ENCODE data around the gene EIF4B. TPM values are rescaled to one million over a fixed set of nuclear protein-coding genes. Genes with fewer than 3 reads are reported as not detected.

Gene EIF4B
- total RNA-seq, 4 donors from 2014 or later = 404 to 559 (median 485) TPM

GRCh38 chr12:53048033-53048779 is 42.0 kb downstream of the EIF4B start:
- no peak for DNase-seq (ENCODE audit: low spot score in 2 of 2)
- H3K27ac ChIP-seq = peak overlapping the region; percentile 99
- no peaks in the 10 kb centered on the region for H3K36me3 ChIP-seq
- no peaks in the 10 kb centered on the region for H3K9me3 ChIP-seq
- WGBS = 29% methylated on average over 9 of the region's 10 CpGs
- peak overlapping the region; percentile 74 for H3K4me3 ChIP-seq
- no peak for TF ChIP-seq EP300 (IDR thresholded peaks at IDR 0.05)
- no peak for TF ChIP-seq CTCF (IDR thresholded peaks at IDR 0.05)
- TF ChIP-seq POLR2AphosphoS5 (IDR thresholded peaks at IDR 0.05) = peak in 1 of 3 donors; percentile 21
- peaks cover 83% of the 10 kb centered on the region for H3K4me1 ChIP-seq
- H3K27me3 ChIP-seq = no peaks in the 10 kb centered on the region

DNA sequence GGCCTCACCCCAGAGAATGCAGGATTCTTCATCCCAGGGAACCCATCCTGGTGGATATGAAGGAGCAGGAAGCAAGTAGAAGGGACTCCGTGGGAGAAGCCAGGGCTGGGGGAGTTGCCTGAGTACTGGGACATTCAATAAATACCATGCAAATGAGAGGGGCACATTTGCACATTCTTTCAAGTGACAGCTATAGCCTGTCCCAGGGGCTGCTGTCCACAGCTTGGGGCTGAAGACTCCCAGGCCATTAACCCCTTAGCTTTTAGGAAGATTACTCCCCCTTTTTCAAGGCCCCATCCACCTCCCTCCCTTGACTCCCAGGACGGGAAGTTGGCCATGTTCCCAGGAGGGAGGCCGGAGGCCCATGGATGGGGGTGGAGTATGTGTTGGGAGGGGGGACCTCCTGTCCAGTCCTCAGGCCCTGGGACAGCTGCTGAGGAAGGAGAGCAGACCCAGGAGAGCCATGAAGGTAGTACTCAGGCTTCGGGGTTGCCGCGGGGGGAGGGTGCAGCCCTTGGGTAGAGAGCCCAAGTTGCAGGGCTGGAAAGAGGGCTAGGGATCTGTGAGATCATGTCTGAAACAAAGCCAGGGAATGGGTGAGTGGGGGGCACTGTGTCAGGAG is 42.6 kb downstream of the EIF4B start:
- Histone ChIP-seq H3K27ac (peak overlapping the region; percentile 99), H3K4me3 (peak overlapping the region; percentile 74), H3K36me3 (no peaks in the 10 kb centered on the region), H3K27me3 (no peaks in the 10 kb centered on the region), H3K4me1 (peaks cover 83% of the 10 kb centered on the region), H3K9me3 (no peaks in the 10 kb centered on the region)
- peak in 1 of 2 donors; percentile 81 for DNase-seq (ENCODE audit: low spot score in 2 of 2)
- 12% methylated on average over 6 of the region's 6 CpGs for WGBS
- no peak for TF ChIP-seq EP300 (IDR thresholded peaks at IDR 0.05)
- TF ChIP-seq CTCF (IDR thresholded peaks at IDR 0.05) = no peak
- TF ChIP-seq POLR2AphosphoS5 (IDR thresholded peaks at IDR 0.05) = no peak
- TF ChIP-seq POLR2A (IDR thresholded peaks at IDR 0.05) = no peak

- Histone ChIP-seq H3K27me3 (no peaks in the 10 kb centered on the region), H3K9me3 (no peaks in the 10 kb centered on the region), H3K4me1 (peaks cover 78% of the 10 kb centered on the region), H3K4me3 (peak within 1 kb of the TSS; percentile 74), H3K27ac (peak within 1 kb of the TSS; percentile 99), H3K36me3 (no peaks in the 10 kb centered on the region)
- WGBS = 15% methylated on average over 14 of the region's 20 CpGs
- DNase-seq (ENCODE audit: low spot score in 2 of 2) = peak; percentile 90 to 93
- peak in 1 of 2 donors; percentile 86 for TF ChIP-seq POLR2A (IDR thresholded peaks at IDR 0.05)
- no peak for TF ChIP-seq EP300 (IDR thresholded peaks at IDR 0.05)
- no peak for TF ChIP-seq CTCF (IDR thresholded peaks at IDR 0.05)
- peak in 2 of 3 donors; percentile 12 to 66 for TF ChIP-seq POLR2AphosphoS5 (IDR thresholded peaks at IDR 0.05)
Observed at GRCh38 chr12:53049571-53050318, 43.5 kb downstream of the EIF4B start, which contains the start of gene TNS2. TNS2 (plus strand) TSS chr12:53050065; CDS start chr12:53050186, 121 bp downstream.

GRCh38 chr12:53050426-53051057 is 44.3 kb downstream of the EIF4B start:
- peaks cover 78% of the 10 kb centered on the region for H3K4me1 ChIP-seq
- no peak for DNase-seq (ENCODE audit: low spot score in 2 of 2)
- 57% methylated on average over 2 of the region's 2 CpGs for WGBS

More at GRCh38 chr12:53050426-53051057, 44.3 kb downstream of the EIF4B start:
- H3K4me3 ChIP-seq = peak overlapping the region; percentile 74
- peak overlapping the region; percentile 99 for H3K27ac ChIP-seq
- TF ChIP-seq CTCF (IDR thresholded peaks at IDR 0.05) = no peak
- TF ChIP-seq EP300 (IDR thresholded peaks at IDR 0.05) = no peak
- no peak for TF ChIP-seq POLR2AphosphoS5 (IDR thresholded peaks at IDR 0.05)
- TF ChIP-seq POLR2A (IDR thresholded peaks at IDR 0.05) = no peak
- no peaks in the 10 kb centered on the region for H3K9me3 ChIP-seq
- no peaks in the 10 kb centered on the region for H3K27me3 ChIP-seq
- peaks cover 4% of the 10 kb centered on the region for H3K36me3 ChIP-seq

All from suprapubic skin (tissue), 4 donors.